Nephron progenitor cell (in vitro differentiated cells): ENCODE results near the gene OR10V1.

ENCODE experiments used
- DNase-seq: peaks from one replicate; pipeline ENCODE4 v3.0.0; 2021
- H3K27ac Mint-ChIP-seq: 2 replicates; pipeline ENCODE4 v1.8.0; 2021; ENCODE audit warnings: mild to moderate bottlenecking, moderate library complexity, mixed read lengths
- H3K27me3 Mint-ChIP-seq: 2 replicates; pipeline ENCODE4 v1.8.0; 2021; ENCODE audit warnings: mild to moderate bottlenecking, low read depth, mixed read lengths; ENCODE audit not compliant: poor library complexity
- H3K36me3 Mint-ChIP-seq: 2 replicates; pipeline ENCODE4 v1.8.0; 2021; ENCODE audit warnings: low read depth, mixed read lengths
- H3K4me1 Mint-ChIP-seq: 2 replicates; pipeline ENCODE4 v1.8.0; 2021; ENCODE audit warnings: mixed read lengths
- H3K4me3 Mint-ChIP-seq: 2 replicates; pipeline ENCODE4 v1.8.0; 2021; ENCODE audit warnings: mild to moderate bottlenecking, moderate library complexity, mixed read lengths
- H3K9me3 Mint-ChIP-seq: 2 replicates; pipeline ENCODE4 v1.8.0; 2021; ENCODE audit warnings: mild to moderate bottlenecking, moderate library complexity, mixed read lengths
- CTCF ChIP-seq: fragments of 200-600 bp; sonication (generic); IDR thresholded peaks from 2 replicates; pipeline ENCODE4 v1.5.0; 2021; ENCODE audit warnings: antibody characterized with exemption

The OR10V1 gene

GRCh38 chr11:59713745-59714144 is at the start of gene OR10V1:
OR10V1 (minus strand) TSS chr11:59713845; CDS start chr11:59713845, 0 bp downstream.
- H3K9me3 Mint-ChIP-seq: no peaks in the 10 kb centered on the region
- peaks cover 15% of the 10 kb centered on the region for H3K27me3 Mint-ChIP-seq
- H3K27ac Mint-ChIP-seq: no peak within 1 kb of the TSS
- no peaks in the 10 kb centered on the region for H3K36me3 Mint-ChIP-seq
- TF ChIP-seq CTCF: no peak
- no peaks in the 10 kb centered on the region for H3K4me1 Mint-ChIP-seq
- no peak within 1 kb of the TSS for H3K4me3 Mint-ChIP-seq
- no peak for DNase-seq

GRCh38 chr11:59761993-59762392 is 48.3 kb upstream of the OR10V1 start:
- Mint-ChIP-seq H3K4me1 (peaks cover 32% of the 10 kb centered on the region), H3K27ac (no peak overlapping the region), H3K4me3 (no peak overlapping the region), H3K9me3 (no peaks in the 10 kb centered on the region), H3K27me3 (no peaks in the 10 kb centered on the region), H3K36me3 (no peaks in the 10 kb centered on the region)
- TF ChIP-seq CTCF: no peak
- no peak for DNase-seq

- H3K36me3 Mint-ChIP-seq: no peaks in the 10 kb centered on the region
- no peaks in the 10 kb centered on the region for H3K27me3 Mint-ChIP-seq
- DNase-seq: no peak
- H3K9me3 Mint-ChIP-seq: no peaks in the 10 kb centered on the region
- peaks cover 39% of the 10 kb centered on the region for H3K4me1 Mint-ChIP-seq
- H3K4me3 Mint-ChIP-seq: no peak overlapping the region
- no peak overlapping the region for H3K27ac Mint-ChIP-seq
- no peak for TF ChIP-seq CTCF
These were observed 47.1 kb upstream of the OR10V1 start for GRCh38 chr11:59760771-59761170.

- no peaks in the 10 kb centered on the region for H3K27me3 Mint-ChIP-seq
- H3K4me1 Mint-ChIP-seq: peaks cover 36% of the 10 kb centered on the region
- no peaks in the 10 kb centered on the region for H3K9me3 Mint-ChIP-seq
- TF ChIP-seq CTCF: no peak
- no peaks in the 10 kb centered on the region for H3K36me3 Mint-ChIP-seq
- no peak overlapping the region for H3K4me3 Mint-ChIP-seq
- no peak overlapping the region for H3K27ac Mint-ChIP-seq
- no peak for DNase-seq
These were observed 46.3 kb upstream of the OR10V1 start for GRCh38 chr11:59759900-59760299.

GRCh38 chr11:59758401-59759037 is 44.9 kb upstream of the OR10V1 start:
- peaks cover 46% of the 10 kb centered on the region for H3K4me1 Mint-ChIP-seq
- peaks cover 4% of the 10 kb centered on the region for H3K27me3 Mint-ChIP-seq
- TF ChIP-seq CTCF: no peak
- H3K9me3 Mint-ChIP-seq: no peaks in the 10 kb centered on the region
- H3K36me3 Mint-ChIP-seq: no peaks in the 10 kb centered on the region
- no peak overlapping the region for H3K27ac Mint-ChIP-seq
- H3K4me3 Mint-ChIP-seq: no peak overlapping the region
- no peak for DNase-seq

- peak; percentile 5 for DNase-seq
- H3K4me1 Mint-ChIP-seq: peaks cover 46% of the 10 kb centered on the region
These were observed 43.2 kb upstream of the OR10V1 start for GRCh38 chr11:59756845-59757244.

More at GRCh38 chr11:59756845-59757244, 43.2 kb upstream of the OR10V1 start:
- Mint-ChIP-seq H3K9me3 (no peaks in the 10 kb centered on the region), H3K4me3 (peak overlapping the region; percentile 94), H3K36me3 (no peaks in the 10 kb centered on the region), H3K27ac (no peak overlapping the region), H3K27me3 (peaks cover 4% of the 10 kb centered on the region)
- TF ChIP-seq CTCF: no peak
